Panc1 (cell line): Measurements from ENCODE around the gene NFATC1.

ENCODE experiments used
- POLR2AphosphoS5 ChIP-seq: IDR thresholded peaks from 2 replicates; pipeline ENCODE4 v1.6.1; 2012; ENCODE audit warnings: mild to moderate bottlenecking, low read depth, low read length, moderate library complexity
- TCF7L2 ChIP-seq: IDR thresholded peaks from 2 replicates; pipeline ENCODE4 v1.6.1; 2011; ENCODE audit warnings: mild to moderate bottlenecking, low read depth, low read length, inconsistent platforms
- TF ChIP-seq, protein P1 (sequence below): fragments of 450-650 bp; IDR thresholded peaks from 2 replicates; pipeline ENCODE4 v1.5.1; 2017; ENCODE audit warnings: mild to moderate bottlenecking
- TF ChIP-seq, protein P2 (sequence below), 2 experiments: IDR thresholded peaks; 2 replicates each; pipeline ENCODE4 v1.6.1; 2011 to 2012; ENCODE audit warnings: low read depth in 2 of 2, control low read depth in 1 of 2, low read length in 1 of 2, mild to moderate bottlenecking in 1 of 2, moderate library complexity in 1 of 2; ENCODE audit not compliant: insufficient read depth in 1 of 2

DNA sequence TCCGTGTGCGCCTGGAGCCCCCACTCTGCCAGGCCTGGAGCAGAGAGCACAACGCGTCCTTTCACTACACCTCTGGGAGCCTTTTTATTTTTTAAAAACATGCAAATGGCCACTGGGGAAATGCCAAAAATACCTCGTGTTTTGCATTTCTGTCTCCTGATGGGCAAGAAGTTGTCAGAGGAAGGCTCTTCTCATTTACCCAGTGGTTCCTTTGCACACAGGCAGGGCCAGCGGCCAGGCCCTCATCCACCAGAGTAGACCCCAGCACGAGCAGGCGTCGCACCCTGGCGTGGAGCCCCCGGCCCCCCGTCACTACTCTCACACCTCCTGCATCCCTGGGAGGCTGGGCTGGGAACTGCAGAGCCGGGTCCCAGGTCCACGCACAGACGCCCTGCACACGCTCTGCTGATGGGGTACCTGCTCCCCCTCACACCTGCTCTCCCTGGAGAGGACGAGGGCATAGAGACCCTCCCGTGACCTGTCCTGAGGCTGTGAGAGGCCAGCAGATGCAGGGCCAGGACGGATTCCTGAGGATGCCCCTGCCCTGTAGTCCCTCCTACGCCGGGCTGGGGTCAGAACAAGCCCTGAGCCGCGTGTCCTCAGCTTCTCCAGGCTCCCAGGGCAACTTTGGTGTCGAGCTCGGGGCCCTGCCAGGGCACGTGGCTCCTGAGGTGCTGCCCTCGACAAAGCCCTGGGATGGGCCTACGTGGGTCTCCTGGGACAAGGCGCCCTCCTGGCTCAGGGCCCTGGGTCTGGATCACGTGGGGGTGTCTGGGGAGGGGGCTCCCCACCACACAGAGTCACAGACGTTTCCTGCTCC lies 65.0 kb downstream of the NFATC1 start:
- TF ChIP-seq, protein P1, sequence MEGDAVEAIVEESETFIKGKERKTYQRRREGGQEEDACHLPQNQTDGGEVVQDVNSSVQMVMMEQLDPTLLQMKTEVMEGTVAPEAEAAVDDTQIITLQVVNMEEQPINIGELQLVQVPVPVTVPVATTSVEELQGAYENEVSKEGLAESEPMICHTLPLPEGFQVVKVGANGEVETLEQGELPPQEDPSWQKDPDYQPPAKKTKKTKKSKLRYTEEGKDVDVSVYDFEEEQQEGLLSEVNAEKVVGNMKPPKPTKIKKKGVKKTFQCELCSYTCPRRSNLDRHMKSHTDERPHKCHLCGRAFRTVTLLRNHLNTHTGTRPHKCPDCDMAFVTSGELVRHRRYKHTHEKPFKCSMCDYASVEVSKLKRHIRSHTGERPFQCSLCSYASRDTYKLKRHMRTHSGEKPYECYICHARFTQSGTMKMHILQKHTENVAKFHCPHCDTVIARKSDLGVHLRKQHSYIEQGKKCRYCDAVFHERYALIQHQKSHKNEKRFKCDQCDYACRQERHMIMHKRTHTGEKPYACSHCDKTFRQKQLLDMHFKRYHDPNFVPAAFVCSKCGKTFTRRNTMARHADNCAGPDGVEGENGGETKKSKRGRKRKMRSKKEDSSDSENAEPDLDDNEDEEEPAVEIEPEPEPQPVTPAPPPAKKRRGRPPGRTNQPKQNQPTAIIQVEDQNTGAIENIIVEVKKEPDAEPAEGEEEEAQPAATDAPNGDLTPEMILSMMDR = no peak
- TF ChIP-seq TCF7L2 (no peak), POLR2AphosphoS5 (no peak)
- TF ChIP-seq, protein P2, sequence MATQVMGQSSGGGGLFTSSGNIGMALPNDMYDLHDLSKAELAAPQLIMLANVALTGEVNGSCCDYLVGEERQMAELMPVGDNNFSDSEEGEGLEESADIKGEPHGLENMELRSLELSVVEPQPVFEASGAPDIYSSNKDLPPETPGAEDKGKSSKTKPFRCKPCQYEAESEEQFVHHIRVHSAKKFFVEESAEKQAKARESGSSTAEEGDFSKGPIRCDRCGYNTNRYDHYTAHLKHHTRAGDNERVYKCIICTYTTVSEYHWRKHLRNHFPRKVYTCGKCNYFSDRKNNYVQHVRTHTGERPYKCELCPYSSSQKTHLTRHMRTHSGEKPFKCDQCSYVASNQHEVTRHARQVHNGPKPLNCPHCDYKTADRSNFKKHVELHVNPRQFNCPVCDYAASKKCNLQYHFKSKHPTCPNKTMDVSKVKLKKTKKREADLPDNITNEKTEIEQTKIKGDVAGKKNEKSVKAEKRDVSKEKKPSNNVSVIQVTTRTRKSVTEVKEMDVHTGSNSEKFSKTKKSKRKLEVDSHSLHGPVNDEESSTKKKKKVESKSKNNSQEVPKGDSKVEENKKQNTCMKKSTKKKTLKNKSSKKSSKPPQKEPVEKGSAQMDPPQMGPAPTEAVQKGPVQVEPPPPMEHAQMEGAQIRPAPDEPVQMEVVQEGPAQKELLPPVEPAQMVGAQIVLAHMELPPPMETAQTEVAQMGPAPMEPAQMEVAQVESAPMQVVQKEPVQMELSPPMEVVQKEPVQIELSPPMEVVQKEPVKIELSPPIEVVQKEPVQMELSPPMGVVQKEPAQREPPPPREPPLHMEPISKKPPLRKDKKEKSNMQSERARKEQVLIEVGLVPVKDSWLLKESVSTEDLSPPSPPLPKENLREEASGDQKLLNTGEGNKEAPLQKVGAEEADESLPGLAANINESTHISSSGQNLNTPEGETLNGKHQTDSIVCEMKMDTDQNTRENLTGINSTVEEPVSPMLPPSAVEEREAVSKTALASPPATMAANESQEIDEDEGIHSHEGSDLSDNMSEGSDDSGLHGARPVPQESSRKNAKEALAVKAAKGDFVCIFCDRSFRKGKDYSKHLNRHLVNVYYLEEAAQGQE (IDR thresholded peaks at IDR 0.05; ENCODE audit: insufficient read depth in 1 of 2, low read depth in 2 of 2, low read length in 1 of 2) = no peak
